GM10266 (cell line): ENCODE results near the gene B4GALT5.
"Not testable (repeated sequence)": the region's sequence is repeated elsewhere in the genome, so short reads cannot be mapped to it uniquely, and the experiment has no call there.

Experiments used
- DNase-seq: peaks from one replicate; pipeline ENCODE4 v3.0.0; 2012; ENCODE audit errors: extremely low spot score
- TF ChIP-seq, protein P1 (sequence below): IDR thresholded peaks from 2 replicates; pipeline ENCODE4 v1.5.1; 2012; ENCODE audit warnings: mild to moderate bottlenecking, low read depth; ENCODE audit not compliant: control insufficient read depth, insufficient read depth; ENCODE audit errors: missing control alignments

Gene B4GALT5

DNA sequence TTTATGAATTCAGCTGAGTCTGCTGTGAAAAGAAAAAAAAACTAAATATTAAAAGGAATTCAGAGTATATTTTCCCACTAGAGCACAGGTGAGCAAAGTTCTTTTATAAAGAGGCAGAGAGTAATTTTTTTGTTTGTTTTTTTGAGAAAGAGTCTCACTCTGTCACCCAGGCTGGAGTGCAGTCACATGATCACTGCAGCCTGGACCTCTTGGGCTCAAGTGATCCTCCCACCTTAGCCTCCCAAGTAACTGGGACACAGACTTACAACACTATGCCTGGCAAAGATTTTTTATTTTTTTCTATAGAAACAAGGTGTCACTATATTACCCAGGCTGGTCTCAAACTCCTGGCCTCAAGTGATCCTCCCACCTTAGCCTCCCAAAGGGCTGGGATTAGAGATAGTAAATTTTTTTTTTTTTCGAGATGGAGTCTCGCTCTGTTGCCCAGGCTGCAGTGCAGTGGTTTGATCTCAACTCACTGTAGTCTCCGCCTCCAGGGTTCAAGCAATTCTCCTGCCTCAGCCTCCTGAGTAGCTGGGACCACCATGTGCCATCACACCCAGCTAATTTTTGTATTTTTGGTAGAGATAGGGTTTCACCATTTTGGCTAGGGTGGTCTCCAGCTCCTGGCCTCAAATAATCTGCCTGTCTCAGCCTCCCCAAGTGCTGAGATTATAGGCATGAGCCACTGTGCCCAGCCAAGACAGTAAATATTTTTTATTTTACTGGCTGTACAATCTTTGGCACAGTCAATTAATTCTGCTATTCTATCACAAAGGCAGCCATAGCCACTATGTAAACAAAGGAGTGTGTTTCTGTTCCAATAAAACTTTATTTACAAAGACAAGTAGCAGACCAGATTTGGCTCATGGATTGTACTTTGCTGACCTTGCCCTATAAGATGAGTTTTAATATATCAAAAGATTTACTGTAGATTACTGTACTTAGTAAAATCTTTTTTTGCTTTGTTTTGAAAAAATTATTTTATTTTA, 14.5 kb upstream of the B4GALT5 start:
- TF ChIP-seq, protein P1, sequence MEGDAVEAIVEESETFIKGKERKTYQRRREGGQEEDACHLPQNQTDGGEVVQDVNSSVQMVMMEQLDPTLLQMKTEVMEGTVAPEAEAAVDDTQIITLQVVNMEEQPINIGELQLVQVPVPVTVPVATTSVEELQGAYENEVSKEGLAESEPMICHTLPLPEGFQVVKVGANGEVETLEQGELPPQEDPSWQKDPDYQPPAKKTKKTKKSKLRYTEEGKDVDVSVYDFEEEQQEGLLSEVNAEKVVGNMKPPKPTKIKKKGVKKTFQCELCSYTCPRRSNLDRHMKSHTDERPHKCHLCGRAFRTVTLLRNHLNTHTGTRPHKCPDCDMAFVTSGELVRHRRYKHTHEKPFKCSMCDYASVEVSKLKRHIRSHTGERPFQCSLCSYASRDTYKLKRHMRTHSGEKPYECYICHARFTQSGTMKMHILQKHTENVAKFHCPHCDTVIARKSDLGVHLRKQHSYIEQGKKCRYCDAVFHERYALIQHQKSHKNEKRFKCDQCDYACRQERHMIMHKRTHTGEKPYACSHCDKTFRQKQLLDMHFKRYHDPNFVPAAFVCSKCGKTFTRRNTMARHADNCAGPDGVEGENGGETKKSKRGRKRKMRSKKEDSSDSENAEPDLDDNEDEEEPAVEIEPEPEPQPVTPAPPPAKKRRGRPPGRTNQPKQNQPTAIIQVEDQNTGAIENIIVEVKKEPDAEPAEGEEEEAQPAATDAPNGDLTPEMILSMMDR = no peak

DNA sequence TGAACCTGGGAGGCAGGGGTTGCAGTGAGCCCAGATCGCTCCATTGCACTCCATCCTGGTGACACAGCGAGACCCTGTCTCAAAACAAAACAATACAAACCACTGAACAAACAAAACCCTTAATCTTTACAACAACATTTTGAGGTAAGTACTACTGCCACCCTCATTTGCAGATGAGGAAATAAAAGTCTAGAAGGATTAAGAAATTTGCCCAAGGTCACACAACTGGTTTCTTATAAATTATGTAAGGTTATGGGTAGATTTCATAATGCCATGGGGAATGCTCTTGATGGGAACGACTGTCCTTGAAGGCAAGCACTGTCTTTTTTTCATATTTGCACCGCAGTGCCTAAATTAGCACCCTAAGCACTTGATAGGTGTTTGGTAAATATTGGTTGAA, 13.8 kb upstream of the B4GALT5 start:
- TF ChIP-seq, protein P1 = no peak
- DNase-seq = no peak

More for the DNA sequence above, 14.5 kb upstream of the B4GALT5 start:
- no peak for DNase-seq

DNA sequence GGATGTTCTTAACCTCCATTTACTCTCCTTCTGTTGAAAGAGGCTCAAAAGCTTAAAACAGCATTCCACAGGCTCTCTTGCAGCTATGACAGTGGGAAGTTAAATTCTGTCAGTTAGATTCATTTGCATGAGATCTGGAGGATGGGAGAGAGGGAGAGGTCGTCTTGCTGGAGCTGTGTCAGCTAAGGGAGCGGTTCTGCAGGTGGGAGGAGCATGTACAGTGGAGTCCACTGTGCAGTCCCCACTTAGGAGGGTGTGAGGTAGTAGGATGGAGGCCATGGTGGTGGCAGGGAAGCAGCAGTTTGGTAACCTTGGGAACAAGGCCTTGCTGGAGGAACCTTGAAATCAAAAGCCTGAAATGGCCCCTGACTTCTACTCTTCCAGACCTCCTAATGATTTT, 12.0 kb upstream of the B4GALT5 start:
- DNase-seq = no peak
- TF ChIP-seq, protein P1 = no peak

- not testable (repeated sequence) for DNase-seq
Observed at GRCh38 chr20:49725224-49725606, 11.5 kb upstream of the B4GALT5 start.

GRCh38 chr20:49724408-49725223, 10.9 kb upstream of the B4GALT5 start:
- no peak for DNase-seq

DNA sequence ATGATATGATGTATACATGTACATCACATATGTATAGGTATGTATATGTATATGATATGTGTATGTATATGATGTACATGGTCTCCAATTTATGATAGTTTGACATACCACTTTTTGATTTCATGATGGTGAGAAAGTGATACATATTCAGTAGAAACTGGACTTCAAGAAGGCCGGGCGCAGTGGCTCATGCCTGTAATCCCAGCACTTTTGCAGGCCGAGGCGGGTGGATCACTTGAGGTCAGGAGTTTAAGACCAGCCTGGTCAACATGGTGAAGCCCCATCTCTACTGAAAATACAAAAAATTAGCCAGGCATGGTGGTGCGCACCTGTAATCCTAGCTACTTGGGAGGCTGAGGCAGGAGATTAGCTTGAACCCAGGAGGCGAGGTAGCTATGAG, 10.1 kb upstream of the B4GALT5 start:
- DNase-seq = not testable (repeated sequence)

More at GRCh38 chr20:49724408-49725223, 10.9 kb upstream of the B4GALT5 start:
- TF ChIP-seq, protein P1 = no peak

- DNase-seq = not testable (repeated sequence)
Observed at GRCh38 chr20:49721326-49721725, 7.6 kb upstream of the B4GALT5 start.

GRCh38 chr20:49715466-49715865, 1.8 kb upstream of the B4GALT5 start:
- DNase-seq = no peak
- TF ChIP-seq, protein P1 = no peak
